ENCODE data around the gene SETD1B.
"Not testable (repeated sequence)": the region's sequence is repeated elsewhere in the genome, so short reads cannot be mapped to it uniquely, and the experiment has no call there.

Gene SETD1B

DNA sequence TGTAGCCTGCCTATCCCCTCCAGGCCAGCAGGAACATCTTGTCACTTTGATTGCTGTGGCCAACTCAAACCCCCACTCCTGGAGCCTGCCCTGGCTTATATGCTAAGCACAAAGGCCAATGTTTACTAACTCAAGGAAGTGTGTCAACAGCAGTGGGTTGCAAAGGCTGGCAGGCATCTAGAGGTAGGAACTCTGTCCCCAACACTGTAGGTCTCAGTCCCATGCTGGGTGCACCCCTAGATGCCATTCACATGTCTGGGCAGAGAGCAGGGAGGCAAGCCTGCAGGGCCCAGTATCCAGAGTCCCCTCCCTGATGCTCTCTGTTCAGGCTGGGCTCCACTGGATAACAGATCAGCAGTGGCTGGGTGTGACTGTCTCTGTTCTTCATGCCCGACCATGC lies 56.4 kb downstream of the SETD1B start:
- DNase-seq, result no peak

DNA sequence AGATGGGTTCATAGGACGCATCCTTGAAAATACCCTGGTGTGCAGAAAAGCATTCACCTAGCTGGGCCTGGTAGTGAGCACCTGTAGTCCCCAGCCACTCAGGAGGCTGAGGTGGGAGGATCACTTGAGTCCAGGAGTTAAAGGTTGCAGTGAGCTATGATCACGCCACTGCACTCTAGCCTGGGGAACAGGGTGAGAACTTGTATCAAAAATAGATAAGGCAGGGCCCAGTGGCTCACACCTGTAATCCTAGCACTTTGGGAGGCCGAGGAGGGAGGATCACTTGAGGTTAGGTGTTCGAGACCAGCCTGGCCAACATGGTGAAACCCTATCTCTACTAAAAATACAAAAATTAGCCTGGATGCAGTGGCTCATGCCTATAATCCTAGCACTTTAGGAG lies 56.9 kb downstream of the SETD1B start:
- not testable (repeated sequence) for DNase-seq

DNA sequence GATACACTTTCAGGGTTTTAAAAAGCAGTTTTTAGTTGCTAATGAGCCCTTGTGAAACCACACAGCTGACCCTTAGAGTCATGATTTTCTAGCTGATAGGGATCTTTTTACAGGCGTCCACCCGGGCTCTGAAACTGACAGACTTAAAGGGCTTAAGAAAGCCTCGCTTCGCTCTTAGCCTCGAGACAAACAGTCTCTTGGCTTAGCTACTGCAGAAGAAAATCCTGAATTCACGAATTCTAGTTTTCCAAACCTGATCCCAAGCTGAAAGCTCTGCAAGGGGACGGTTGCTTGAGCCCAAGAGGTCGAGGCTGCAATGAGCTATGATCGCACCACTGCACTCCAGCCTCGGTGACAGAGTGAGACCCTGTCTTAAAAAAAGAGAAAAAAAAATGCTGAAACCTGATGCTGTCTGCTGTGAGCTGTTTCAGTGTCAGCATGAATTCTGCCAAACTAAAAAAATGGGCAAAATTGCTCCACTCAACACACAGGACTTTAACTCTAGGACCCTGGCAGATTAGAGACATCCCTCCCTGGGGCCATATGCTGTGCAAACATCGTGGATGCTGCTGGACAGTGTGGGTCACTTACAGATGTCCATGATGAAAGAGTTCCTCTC lies 57.9 kb downstream of the SETD1B start:
- peak; percentile 27 for DNase-seq

DNA sequence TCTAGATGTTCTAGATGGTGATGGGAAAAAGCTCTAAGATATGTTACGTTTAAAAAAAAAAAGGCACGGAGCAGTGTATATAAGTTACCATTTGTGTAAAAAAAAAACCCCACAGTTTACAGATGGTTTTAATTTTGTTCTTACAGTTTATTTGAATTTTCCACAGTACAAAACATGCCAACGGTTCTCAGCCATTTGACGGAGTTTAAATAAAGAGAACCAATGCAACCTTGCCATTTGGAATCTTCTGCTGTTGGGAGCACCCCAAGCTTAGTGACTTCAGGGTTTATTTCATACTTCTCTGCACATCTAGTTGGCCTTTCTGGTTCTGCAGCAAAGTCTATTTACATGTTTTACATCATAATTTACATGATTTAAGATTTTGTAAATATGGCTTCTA lies 62.5 kb downstream of the SETD1B start:
- DNase-seq, result no peak

DNA sequence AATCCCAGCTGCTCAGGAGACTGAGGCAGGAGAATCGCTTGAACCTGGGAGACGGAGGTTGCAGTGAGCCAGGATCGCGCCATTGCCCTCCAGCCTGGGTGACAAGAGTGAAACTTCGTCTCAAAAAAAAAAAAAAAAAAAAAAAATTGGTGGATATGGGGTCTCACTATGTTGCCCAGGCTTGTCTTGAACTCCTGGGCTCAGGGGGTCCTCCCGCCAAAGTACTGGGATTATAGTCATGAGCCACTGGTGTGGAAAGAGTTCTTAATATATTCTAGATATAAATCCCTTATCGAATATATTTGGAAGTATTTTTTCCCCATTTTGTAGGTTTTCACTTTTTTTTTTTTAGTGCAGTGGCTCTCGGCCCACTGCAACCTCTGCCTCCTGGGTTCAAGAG lies 65.4 kb downstream of the SETD1B start:
- not testable (repeated sequence) for DNase-seq

DNA sequence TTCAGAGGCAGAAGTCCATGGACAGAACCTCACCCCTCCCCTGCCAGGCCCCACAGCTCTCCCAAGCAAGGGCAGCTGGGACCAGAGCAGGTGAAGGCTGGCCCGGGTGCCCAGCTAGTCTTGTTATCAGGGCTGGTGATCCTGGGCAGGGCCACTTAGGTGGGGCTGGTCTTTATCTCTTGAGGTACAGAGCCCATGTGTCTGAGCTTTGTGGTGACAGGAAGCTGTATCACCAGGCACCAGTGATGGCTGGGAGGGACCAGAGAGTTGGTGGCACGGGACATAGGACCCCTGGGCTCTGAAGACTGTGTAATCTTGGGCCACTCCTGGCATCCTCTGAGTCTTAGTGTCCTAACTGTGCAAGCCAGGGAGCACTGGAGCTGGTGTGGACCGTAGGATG lies 67.7 kb downstream of the SETD1B start:
- no peak for DNase-seq

DNA sequence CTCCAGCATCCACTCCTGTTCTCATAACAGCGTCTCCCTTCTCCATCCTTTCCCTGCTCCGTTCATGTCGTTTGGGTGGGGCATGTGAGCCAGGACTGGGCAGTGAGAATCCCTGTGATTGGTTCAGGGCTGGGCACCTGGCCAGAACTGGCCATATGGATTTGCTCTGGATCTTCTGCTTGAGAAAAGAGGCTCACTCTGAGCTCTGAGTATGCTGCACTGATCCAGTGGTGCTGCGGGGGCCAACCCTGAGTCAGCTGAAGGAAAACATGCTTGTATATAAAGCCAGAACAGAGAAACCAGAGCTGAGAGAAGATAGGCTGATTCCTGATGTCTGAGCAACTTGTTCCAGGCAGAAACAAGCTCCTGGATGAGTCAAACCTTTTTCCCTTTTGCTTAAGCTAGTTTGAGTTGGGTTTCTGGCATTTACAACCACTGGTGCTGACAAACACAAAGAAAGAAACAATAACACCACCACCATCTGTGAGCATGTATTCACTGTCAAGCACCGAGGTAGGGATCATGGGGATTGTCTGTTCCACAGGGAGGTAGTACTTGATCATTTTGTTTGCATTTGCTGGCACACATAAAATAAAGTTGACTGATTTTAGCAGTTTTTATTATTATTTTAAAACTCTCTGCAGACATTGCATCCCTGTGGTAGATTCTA lies 68.9 kb downstream of the SETD1B start:
- no peak for DNase-seq

DNA sequence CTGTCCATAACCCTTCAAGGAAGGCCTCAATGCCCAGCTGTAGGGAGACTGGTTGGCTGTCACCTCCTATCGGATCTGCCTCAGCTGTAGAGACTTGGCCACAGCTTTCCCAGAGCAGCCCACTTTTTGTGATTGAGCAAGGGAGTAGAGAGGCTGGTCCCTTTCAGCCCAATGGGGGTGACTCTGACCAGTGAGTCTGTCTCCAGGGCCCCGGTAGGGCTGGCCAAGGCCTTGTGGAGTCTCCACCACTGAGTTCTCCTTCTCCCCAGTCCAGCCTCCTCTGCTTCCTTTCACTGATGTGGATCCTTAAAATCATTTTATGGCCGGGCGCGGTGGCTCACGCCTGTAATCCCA lies 69.4 kb downstream of the SETD1B start:
- DNase-seq, result no peak

DNA sequence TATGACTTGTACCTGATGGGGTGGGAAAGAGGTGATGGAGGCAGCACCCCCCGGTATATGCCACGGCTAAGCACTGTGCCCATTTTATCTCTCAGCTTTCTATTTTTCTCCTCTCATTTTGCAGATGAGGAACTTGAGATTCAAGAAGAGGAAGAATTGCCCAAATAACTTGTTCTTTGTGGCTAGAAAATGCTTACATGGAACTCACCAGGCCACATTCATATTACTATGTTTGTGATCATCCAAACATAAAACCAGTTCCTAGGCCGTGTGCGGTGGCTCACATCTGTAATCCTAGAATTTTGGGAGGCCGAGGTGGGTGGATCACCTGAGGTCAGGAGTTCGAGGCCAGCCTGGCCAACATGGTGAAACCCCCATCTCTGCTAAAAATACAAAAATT lies 70.3 kb downstream of the SETD1B start:
- DNase-seq, result no peak

DNA sequence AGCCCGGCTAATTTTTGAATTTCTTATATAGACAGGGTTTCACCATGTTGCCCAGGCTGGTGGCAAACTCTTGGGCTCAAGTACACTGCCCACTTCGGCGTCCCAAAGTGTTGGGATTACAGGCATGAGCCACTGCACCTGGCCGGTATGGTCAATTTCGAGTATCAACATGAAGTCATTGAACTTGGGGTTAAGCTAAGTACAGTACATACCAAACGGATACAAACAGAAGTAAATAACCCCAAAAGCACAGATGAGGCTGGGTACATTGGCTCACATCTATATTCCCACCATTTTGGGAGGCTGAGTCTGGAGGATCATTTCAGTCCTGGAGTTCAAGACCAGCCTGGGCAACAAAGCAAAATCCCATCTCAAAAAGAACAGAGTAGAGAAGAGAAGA lies 71.8 kb downstream of the SETD1B start:
- no peak for DNase-seq

DNA sequence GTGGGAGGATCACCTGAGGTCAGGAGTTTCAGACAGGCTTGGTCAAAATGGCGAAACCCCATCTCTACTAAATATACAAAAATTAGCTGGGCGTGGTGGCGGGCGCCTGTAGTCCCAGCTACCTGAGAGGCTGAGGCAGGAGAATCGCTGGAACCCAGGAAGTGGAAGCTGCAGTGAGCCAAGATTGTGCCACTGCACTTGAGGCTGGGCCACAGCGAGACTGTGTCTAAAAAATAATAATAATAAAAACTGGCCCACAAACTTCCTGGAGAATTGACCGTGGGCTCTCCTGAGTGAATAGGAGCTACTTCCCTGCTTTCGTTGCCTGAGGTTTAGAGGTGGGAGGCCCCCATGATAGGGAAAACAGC lies 72.3 kb downstream of the SETD1B start:
- DNase-seq, result not testable (repeated sequence)

All from DMS79 treated with DMSO at 0.1 percent for 48 hours (cell line).